Endodermal cell (in vitro differentiated cells): ENCODE data around the gene ADORA1. TPM values are rescaled to one million over a fixed set of nuclear protein-coding genes. Genes with fewer than 3 reads are reported as not detected.

Experiments
- DNase-seq: peaks from one replicate; pipeline ENCODE4 v3.0.0-alpha.2; 2017
- H3K27ac ChIP-seq: 2 replicates; pipeline ENCODE4 v1.5.1; 2013; ENCODE audit warnings: mild to moderate bottlenecking, low read depth, low read length, moderate library complexity
- H3K27me3 ChIP-seq: 2 replicates; pipeline ENCODE4 v1.6.1; 2013; ENCODE audit warnings: mild to moderate bottlenecking, low read length, moderate library complexity; ENCODE audit not compliant: insufficient read depth, control insufficient read depth, poor library complexity, severe bottlenecking
- H3K36me3 ChIP-seq: 2 replicates; pipeline ENCODE4 v1.7.0; 2013; ENCODE audit warnings: mild to moderate bottlenecking, low read length, moderate library complexity; ENCODE audit not compliant: control insufficient read depth, insufficient read depth
- H3K4me1 ChIP-seq: one replicate; pipeline ENCODE4 v1.7.0; 2013; ENCODE audit warnings: low read length; ENCODE audit not compliant: control insufficient read depth, insufficient read depth
- H3K4me3 ChIP-seq: 2 replicates; pipeline ENCODE4 v1.5.1; 2013; ENCODE audit warnings: mild to moderate bottlenecking, low read length, moderate library complexity
- H3K9ac ChIP-seq: 2 replicates; pipeline ENCODE4 v1.6.1; 2013; ENCODE audit warnings: mild to moderate bottlenecking, low read length, moderate library complexity; ENCODE audit not compliant: poor library complexity, severe bottlenecking; ENCODE audit errors: extremely low read depth
- H3K9me3 ChIP-seq: 2 replicates; pipeline ENCODE4 v1.6.1; 2013; ENCODE audit warnings: mild to moderate bottlenecking, low read length, moderate library complexity; ENCODE audit not compliant: control insufficient read depth
- H3K27ac Mint-ChIP-seq: 2 replicates; pipeline ENCODE4 v1.8.0; 2020; ENCODE audit warnings: mixed read lengths
- H3K27me3 Mint-ChIP-seq: 2 replicates; pipeline ENCODE4 v1.8.0; 2021; ENCODE audit warnings: mild to moderate bottlenecking, mixed read lengths; ENCODE audit not compliant: insufficient read depth
- H3K36me3 Mint-ChIP-seq: 2 replicates; pipeline ENCODE4 v1.8.0; 2020; ENCODE audit warnings: low read depth, mixed read lengths
- H3K4me1 Mint-ChIP-seq: 2 replicates; pipeline ENCODE4 v1.8.0; 2020; ENCODE audit warnings: mixed read lengths
- H3K4me3 Mint-ChIP-seq: 2 replicates; pipeline ENCODE4 v1.8.0; 2020; ENCODE audit warnings: mild to moderate bottlenecking, moderate library complexity, mixed read lengths
- H3K9me3 Mint-ChIP-seq: 2 replicates; pipeline ENCODE4 v1.8.0; 2020; ENCODE audit warnings: mild to moderate bottlenecking, mixed read lengths
- WGBS, 2 experiments: methylation state at CpG; one replicate each; pipeline versions ENCODE4 v1.1.5 to v1.1.7; 2013; ENCODE audit warnings: missing lambda C conversion rate in 2 of 2, mixed read lengths in 1 of 2; ENCODE audit not compliant: insufficient coverage in 1 of 2, insufficient read length in 1 of 2; 5-methylcytosine and 5-hydroxymethylcytosine counted together
- total RNA-seq, 2 donors: library from RNA; stranded (reverse); fragmentation: NEBNext Ultra II Directional in 1 of 2; extraction: Animal tissue kit (Norgen Biotek cat#: 25700) in 1 of 2; gene quantifications; 2 replicates in 1 of 2; 3 replicates in 1 of 2; pipeline ENCODE4 v1.2.1, GENCODE V29; 2021
- TF ChIP-seq, protein P1 (sequence below): fragments of 200-600 bp; sonication (generic); conservative IDR thresholded peaks from 2 replicates; pipeline ENCODE4 v1.5.0; 2021; ENCODE audit warnings: antibody characterized with exemption, mild to moderate bottlenecking

The ADORA1 gene
- total RNA-seq, 2 donors from 2014 or later: 2.0 to 2.1 TPM

DNA sequence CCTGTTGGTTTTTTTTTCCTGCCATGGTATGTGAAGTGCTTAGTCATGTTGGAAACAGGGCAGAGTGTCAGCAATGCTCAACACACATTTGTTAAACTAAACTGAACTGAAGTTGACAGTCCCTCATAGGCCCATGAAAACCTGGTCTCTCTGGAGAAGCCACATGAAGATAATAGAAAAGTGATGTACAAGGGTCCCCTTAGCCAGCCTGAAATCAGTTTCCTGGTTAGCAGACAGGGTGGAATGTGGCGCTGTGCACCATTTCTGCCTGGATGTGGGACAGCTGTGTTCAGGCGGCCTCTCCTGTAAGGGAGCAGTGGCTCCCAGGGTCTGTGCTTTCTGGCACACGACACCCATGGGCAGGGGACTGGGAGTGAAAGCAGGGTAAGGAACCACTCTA, 68.8 kb downstream of the ADORA1 start:
- no peaks in the 10 kb centered on the region for H3K9me3 ChIP-seq
- H3K27ac Mint-ChIP-seq: no peak overlapping the region
- no peak overlapping the region for H3K4me3 ChIP-seq
- no peaks in the 10 kb centered on the region for H3K36me3 Mint-ChIP-seq
- H3K9ac ChIP-seq: no peak overlapping the region
- H3K4me1 Mint-ChIP-seq: peaks cover 2% of the 10 kb centered on the region
- H3K9me3 Mint-ChIP-seq: no peaks in the 10 kb centered on the region
- H3K4me1 ChIP-seq: no peaks in the 10 kb centered on the region
- no peaks in the 10 kb centered on the region for H3K27me3 ChIP-seq
- no peak for DNase-seq
- H3K27me3 Mint-ChIP-seq: peaks cover 12% of the 10 kb centered on the region
- WGBS, 2 experiments: 86 to 92% methylated on average over 1 to 3 of the region's 3 CpGs
- no peaks in the 10 kb centered on the region for H3K36me3 ChIP-seq
- TF ChIP-seq, protein P1, sequence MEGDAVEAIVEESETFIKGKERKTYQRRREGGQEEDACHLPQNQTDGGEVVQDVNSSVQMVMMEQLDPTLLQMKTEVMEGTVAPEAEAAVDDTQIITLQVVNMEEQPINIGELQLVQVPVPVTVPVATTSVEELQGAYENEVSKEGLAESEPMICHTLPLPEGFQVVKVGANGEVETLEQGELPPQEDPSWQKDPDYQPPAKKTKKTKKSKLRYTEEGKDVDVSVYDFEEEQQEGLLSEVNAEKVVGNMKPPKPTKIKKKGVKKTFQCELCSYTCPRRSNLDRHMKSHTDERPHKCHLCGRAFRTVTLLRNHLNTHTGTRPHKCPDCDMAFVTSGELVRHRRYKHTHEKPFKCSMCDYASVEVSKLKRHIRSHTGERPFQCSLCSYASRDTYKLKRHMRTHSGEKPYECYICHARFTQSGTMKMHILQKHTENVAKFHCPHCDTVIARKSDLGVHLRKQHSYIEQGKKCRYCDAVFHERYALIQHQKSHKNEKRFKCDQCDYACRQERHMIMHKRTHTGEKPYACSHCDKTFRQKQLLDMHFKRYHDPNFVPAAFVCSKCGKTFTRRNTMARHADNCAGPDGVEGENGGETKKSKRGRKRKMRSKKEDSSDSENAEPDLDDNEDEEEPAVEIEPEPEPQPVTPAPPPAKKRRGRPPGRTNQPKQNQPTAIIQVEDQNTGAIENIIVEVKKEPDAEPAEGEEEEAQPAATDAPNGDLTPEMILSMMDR: peak; percentile 57
- no peak overlapping the region for H3K27ac ChIP-seq
- no peak overlapping the region for H3K4me3 Mint-ChIP-seq

DNA sequence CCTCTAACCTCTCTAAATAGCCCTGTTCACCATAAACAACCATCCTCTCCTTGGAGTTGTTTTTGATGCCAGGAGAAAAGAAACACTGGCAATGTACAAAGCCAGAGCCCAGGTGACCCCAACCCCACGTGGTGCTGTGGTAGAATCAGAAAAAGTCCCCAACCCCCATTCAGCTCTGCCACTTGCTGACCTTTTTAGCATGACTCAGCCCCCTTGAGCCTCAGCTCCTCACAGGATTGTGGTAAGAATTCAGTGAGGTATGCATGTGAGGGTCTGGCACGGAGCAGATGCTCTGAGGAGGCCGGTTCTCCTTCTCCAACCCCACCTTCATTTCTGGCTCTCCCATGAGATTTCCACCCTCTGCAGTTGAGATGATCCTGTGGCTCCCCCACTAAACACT, 70.1 kb downstream of the ADORA1 start:
- 68% methylated on average over 3 of the region's 3 CpGs; no CpG with 5 or more reads in 1 of the 2 experiments for whole genome bisulfite sequencing, 2 experiments
- no peak overlapping the region for H3K4me3 Mint-ChIP-seq
- Histone ChIP-seq H3K9me3 (no peaks in the 10 kb centered on the region), H3K9ac (no peak overlapping the region), H3K4me1 (no peaks in the 10 kb centered on the region), H3K36me3 (no peaks in the 10 kb centered on the region), H3K4me3 (no peak overlapping the region), H3K27me3 (no peaks in the 10 kb centered on the region), H3K27ac (no peak overlapping the region)
- no peaks in the 10 kb centered on the region for H3K9me3 Mint-ChIP-seq
- DNase-seq: no peak
- TF ChIP-seq, protein P1: no peak
- no peak overlapping the region for H3K27ac Mint-ChIP-seq
- H3K27me3 Mint-ChIP-seq: peaks cover 16% of the 10 kb centered on the region
- H3K4me1 Mint-ChIP-seq: peaks cover 2% of the 10 kb centered on the region
- no peaks in the 10 kb centered on the region for H3K36me3 Mint-ChIP-seq

DNA sequence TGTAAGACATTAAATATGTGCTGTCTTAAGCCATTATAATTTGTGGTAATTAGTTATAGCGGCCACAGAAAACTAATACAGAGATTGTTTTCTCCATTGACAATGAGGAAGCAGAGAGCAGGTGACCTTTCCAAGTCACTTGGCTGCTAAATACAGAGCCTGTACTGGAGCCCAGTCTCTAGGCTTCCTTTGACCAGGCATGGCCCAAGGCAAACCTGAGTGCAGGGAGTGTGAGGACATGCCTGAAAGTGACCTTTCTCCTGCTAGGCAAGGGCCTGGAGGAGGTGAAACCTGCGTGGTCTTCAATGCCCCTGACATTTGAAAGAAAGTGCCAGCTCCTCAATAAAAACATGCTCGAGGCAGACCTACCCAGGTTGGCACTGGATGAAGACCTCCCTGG, 71.5 kb downstream of the ADORA1 start:
- Histone ChIP-seq H3K27me3 (no peaks in the 10 kb centered on the region), H3K4me3 (no peak overlapping the region), H3K9me3 (no peaks in the 10 kb centered on the region), H3K27ac (no peak overlapping the region), H3K4me1 (no peaks in the 10 kb centered on the region), H3K9ac (no peak overlapping the region), H3K36me3 (no peaks in the 10 kb centered on the region)
- no peak for DNase-seq
- Mint-ChIP-seq H3K27me3 (peaks cover 19% of the 10 kb centered on the region), H3K4me3 (no peak overlapping the region), H3K4me1 (peaks cover 2% of the 10 kb centered on the region), H3K9me3 (no peaks in the 10 kb centered on the region), H3K27ac (no peak overlapping the region), H3K36me3 (no peaks in the 10 kb centered on the region)
- TF ChIP-seq, protein P1: no peak
- 93 to 100% methylated on average over 3 of the region's 3 CpGs for WGBS, 2 experiments
